Fibroblast of skin of right biceps (primary cell): ENCODE measurements around the gene LDLR.
"Not testable (repeated sequence)": the region's sequence is repeated elsewhere in the genome, so short reads cannot be mapped to it uniquely, and the experiment has no call there.

ENCODE experiments used
- DNase-seq: peaks from one replicate; pipeline ENCODE4 v3.0.0-alpha.2; 2013

The LDLR gene

GRCh38 chr19:11176466-11177193, 87.4 kb downstream of the LDLR start:
- DNase-seq: no peak

- no peak for DNase-seq
Observed at GRCh38 chr19:11177592-11177991, 88.3 kb downstream of the LDLR start.

GRCh38 chr19:11179145-11179465, 89.8 kb downstream of the LDLR start:
- DNase-seq: not testable (repeated sequence)

GRCh38 chr19:11179716-11180297, 90.5 kb downstream of the LDLR start:
- no peak for DNase-seq

GRCh38 chr19:11180346-11180745, 91.1 kb downstream of the LDLR start:
- no peak for DNase-seq

GRCh38 chr19:11180975-11181374, 91.7 kb downstream of the LDLR start:
- DNase-seq: not testable (repeated sequence)

- no peak for DNase-seq
Observed at GRCh38 chr19:11181488-11181887, 92.2 kb downstream of the LDLR start.
